ENCODE results near the gene LIN7C.

- TF ChIP-seq RAD21 (conservative IDR thresholded peaks at IDR 0.05): no peak
- TF ChIP-seq CTCF (IDR thresholded peaks at IDR 0.05; ENCODE audit: poor library complexity, severe bottlenecking): no peak
- no peak for TF ChIP-seq EZH2 (IDR thresholded peaks at IDR 0.05; ENCODE audit: borderline replicate concordance, insufficient read depth, low read length, poor library complexity, severe bottlenecking)
- no peak for TF ChIP-seq POLR2AphosphoS5 (IDR thresholded peaks at IDR 0.05)
- no peak for TF ChIP-seq EP300 (conservative IDR thresholded peaks at IDR 0.05; ENCODE audit: poor library complexity, severe bottlenecking)
Measured at GRCh38 chr11:27456795-27457329, 49.7 kb downstream of the LIN7C start.
